GM23338 (cell line): ENCODE measurements around the gene TTC33. TPM values are rescaled to one million over a fixed set of nuclear protein-coding genes. Genes with fewer than 3 reads are reported as not detected.

ENCODE experiments used
- ATAC-seq: fragments of 200-7000 bp; cut with Tn5 transposase; 3 replicates; pipeline ENCODE4 v1.9.1; 2020
- DNase-seq: peaks from one replicate; pipeline ENCODE4 v3.0.0-alpha.2; 2015; ENCODE audit warnings: low spot score
- H2AFZ ChIP-seq: fragments of 200-600 bp; sonication (generic); 2 replicates; pipeline ENCODE4 v1.8.0; 2016; ENCODE audit warnings: antibody characterized with exemption, mild to moderate bottlenecking, moderate library complexity
- H3F3A ChIP-seq: fragments of 200-600 bp; sonication (generic); replicated peaks from 2 replicates; pipeline ENCODE4 v1.8.0; 2017; ENCODE audit warnings: antibody characterized with exemption, mixed run types, low read depth
- H3K27ac ChIP-seq: fragments of 200-600 bp; sonication (generic); 2 replicates; pipeline ENCODE4 v1.6.1; 2016; ENCODE audit warnings: low read depth
- H3K27me3 ChIP-seq: fragments of 200-600 bp; sonication (generic); 2 replicates; pipeline ENCODE4 v1.8.0; 2016; ENCODE audit warnings: mild to moderate bottlenecking, mixed run types, moderate library complexity; ENCODE audit not compliant: insufficient read depth
- H3K36me3 ChIP-seq: fragments of 200-600 bp; sonication (generic); 2 replicates; pipeline ENCODE4 v1.8.0; 2016; ENCODE audit warnings: mild to moderate bottlenecking; ENCODE audit not compliant: insufficient read depth
- H3K4me1 ChIP-seq: fragments of 200-600 bp; sonication (generic); 2 replicates; pipeline ENCODE4 v1.8.0; 2016; ENCODE audit warnings: mild to moderate bottlenecking, moderate library complexity; ENCODE audit not compliant: insufficient read depth
- H3K4me2 ChIP-seq: fragments of 200-600 bp; sonication (generic); 2 replicates; pipeline ENCODE4 v1.7.1; 2017; ENCODE audit warnings: mixed run types
- H3K4me3 ChIP-seq: fragments of 200-600 bp; sonication (generic); 2 replicates; pipeline ENCODE4 v1.6.1; 2016; ENCODE audit warnings: mixed run types
- H3K79me2 ChIP-seq: fragments of 200-600 bp; sonication (generic); replicated peaks from 2 replicates; pipeline ENCODE4 v1.8.0; 2017; ENCODE audit warnings: mild to moderate bottlenecking; ENCODE audit not compliant: insufficient read depth
- H3K9me2 ChIP-seq: fragments of 200-600 bp; sonication (generic); 2 replicates; pipeline ENCODE4 v1.8.0; 2017; ENCODE audit not compliant: insufficient read depth
- H4K20me1 ChIP-seq: fragments of 200-600 bp; sonication (generic); replicated peaks from 2 replicates; pipeline ENCODE4 v1.8.0; 2017; ENCODE audit warnings: mild to moderate bottlenecking; ENCODE audit not compliant: insufficient read depth
- H3K27ac Mint-ChIP-seq: 2 replicates; pipeline ENCODE4 v1.8.0; 2020; ENCODE audit warnings: inconsistent platforms, mild to moderate bottlenecking, moderate library complexity, mixed read lengths
- H3K27me3 Mint-ChIP-seq: 3 replicates; pipeline ENCODE4 v1.8.0; 2022; ENCODE audit warnings: low read depth, mild to moderate bottlenecking, moderate library complexity, mixed read lengths, inconsistent platforms; ENCODE audit not compliant: insufficient read depth, poor library complexity
- H3K36me3 Mint-ChIP-seq: 3 replicates; pipeline ENCODE4 v1.8.0; 2021; ENCODE audit warnings: low read depth, mild to moderate bottlenecking, inconsistent platforms, moderate library complexity, mixed read lengths
- H3K4me1 Mint-ChIP-seq: 3 replicates; pipeline ENCODE4 v1.8.0; 2020; ENCODE audit warnings: mild to moderate bottlenecking, inconsistent platforms, mixed read lengths
- H3K4me3 Mint-ChIP-seq: 3 replicates; pipeline ENCODE4 v1.8.0; 2021; ENCODE audit warnings: moderate library complexity, mild to moderate bottlenecking, inconsistent platforms, mixed read lengths
- H3K9me3 Mint-ChIP-seq: 3 replicates; pipeline ENCODE4 v1.8.0; 2020; ENCODE audit warnings: moderate library complexity, mild to moderate bottlenecking, inconsistent platforms, mixed read lengths
- CREB1 ChIP-seq: fragments of 250-450 bp; sonication (Bioruptor Pico); IDR thresholded peaks from 2 replicates; pipeline ENCODE4 v1.5.0; 2020; ENCODE audit warnings: low read depth, mild to moderate bottlenecking, moderate library complexity
- CTCF ChIP-seq, 2 experiments: fragments of 200-600 bp in 1 of 2; sonication (generic) in 1 of 2; conservative IDR thresholded peaks; 2 replicates each; pipeline versions ENCODE4 v1.5.1 to v1.6.1; 2016 to 2017; ENCODE audit warnings: antibody characterized with exemption in 2 of 2, low read depth in 2 of 2, mild to moderate bottlenecking in 2 of 2, moderate library complexity in 1 of 2
- ETS1 ChIP-seq: IDR thresholded peaks from 2 replicates; pipeline ENCODE4 v1.6.1; 2016; ENCODE audit warnings: antibody characterized with exemption
- EZH2 ChIP-seq: fragments of 200-600 bp; sonication (generic); IDR thresholded peaks from one replicate; pipeline ENCODE4 v1.8.0; 2017; ENCODE audit warnings: antibody characterized with exemption, mild to moderate bottlenecking, low read depth; ENCODE audit not compliant: unreplicated experiment
- EZH2phosphoT487 ChIP-seq: fragments of 200-600 bp; sonication (generic); IDR thresholded peaks from one replicate; pipeline ENCODE4 v1.8.1; 2018; ENCODE audit warnings: antibody characterized with exemption; ENCODE audit not compliant: unreplicated experiment
- NANOG ChIP-seq: IDR thresholded peaks from 2 replicates; pipeline ENCODE4 v1.6.1; 2016; ENCODE audit warnings: antibody characterized with exemption, borderline replicate concordance
- POLR2AphosphoS5 ChIP-seq: IDR thresholded peaks from 2 replicates; pipeline ENCODE4 v1.6.1; 2016; ENCODE audit warnings: antibody characterized with exemption, low read depth
- REST ChIP-seq: IDR thresholded peaks from one replicate; pipeline ENCODE4 v1.6.1; 2018; ENCODE audit warnings: antibody characterized with exemption; ENCODE audit not compliant: unreplicated experiment
- STAT1 ChIP-seq: IDR thresholded peaks from one replicate; pipeline ENCODE4 v1.6.1; 2016; ENCODE audit warnings: antibody characterized with exemption; ENCODE audit not compliant: unreplicated experiment
- ZNF114 ChIP-seq: fragments of 250-450 bp; sonication (Bioruptor Pico); IDR thresholded peaks from 2 replicates; pipeline ENCODE4 v1.5.0; 2020; ENCODE audit warnings: mild to moderate bottlenecking, moderate library complexity
- ZNF331 ChIP-seq: fragments of 250-450 bp; sonication (Bioruptor Pico); IDR thresholded peaks from 2 replicates; pipeline ENCODE4 v1.5.0; 2020; ENCODE audit warnings: low read depth, mild to moderate bottlenecking, moderate library complexity
- ZNF462 ChIP-seq: fragments of 250-450 bp; sonication (Bioruptor Pico); IDR thresholded peaks from 2 replicates; pipeline ENCODE4 v1.5.0; 2020; ENCODE audit warnings: mild to moderate bottlenecking, moderate library complexity
- polyA plus RNA-seq: library from polyadenylated mRNA; unstranded; fragments of >200 nt; fragmentation: Nextera tagmentation; extraction: Ambion mirVana; gene quantifications from 2 replicates; pipeline ENCODE4 v1.2.1, GENCODE V29; 2016
- total RNA-seq: library from RNA; depleted of rRNA; stranded (reverse); fragments of >200 nt; shearing (Covaris generic); gene quantifications from 2 replicates; pipeline ENCODE4 v1.2.3, GENCODE V29; 2014

The TTC33 gene
- total and polyA plus RNA-seq, 2 experiments from 2014 or later, result 4.1 to 11.5 TPM

GRCh38 chr5:40687321-40687720 lies 68.4 kb downstream of the TTC33 start (continued):
- TF ChIP-seq ZNF462 (CRISPR knock-in tag), result no peak
- TF ChIP-seq EZH2, result no peak
- TF ChIP-seq CREB1 (CRISPR knock-in tag), result no peak
- TF ChIP-seq STAT1, result no peak
- TF ChIP-seq REST, result no peak

GRCh38 chr5:40685976-40686486 lies 69.7 kb downstream of the TTC33 start:
- H3K27ac Mint-ChIP-seq, result no peak overlapping the region
- H3K4me3 ChIP-seq, result no peak overlapping the region
- H3K9me2 ChIP-seq, result no peaks in the 10 kb centered on the region
- H3K79me2 ChIP-seq, result no peaks in the 10 kb centered on the region
- H3K36me3 Mint-ChIP-seq, result no peaks in the 10 kb centered on the region
- H3K27me3 Mint-ChIP-seq, result peaks cover 26% of the 10 kb centered on the region
- H3K36me3 ChIP-seq, result no peaks in the 10 kb centered on the region
- peaks cover 10% of the 10 kb centered on the region; the same call in 2 of the 3 replicates for H3K4me1 Mint-ChIP-seq
- DNase-seq, result no peak
- no peak overlapping the region for H3K4me3 Mint-ChIP-seq
- no peak overlapping the region for H2AFZ ChIP-seq
- ATAC-seq, result no peak
- H3K9me3 Mint-ChIP-seq, result peaks cover 2% of the 10 kb centered on the region; the same call in 1 of the 3 replicates
- peaks cover 9% of the 10 kb centered on the region; the same call in 1 of the 2 replicates for H3K4me1 ChIP-seq
- peaks cover 27% of the 10 kb centered on the region for H3K27me3 ChIP-seq
- H3K27ac ChIP-seq, result no peak overlapping the region
- H3F3A ChIP-seq, result no peaks in the 10 kb centered on the region
- H4K20me1 ChIP-seq, result peaks cover 5% of the 10 kb centered on the region; the same call in 1 of the 2 replicates
- H3K4me2 ChIP-seq, result no peak overlapping the region
- TF ChIP-seq NANOG (no peak), CTCF (conservative IDR thresholded peaks at IDR 0.05; ENCODE audit: low read depth in 2 of 2) (no peak), EZH2 (no peak), POLR2AphosphoS5 (no peak), ETS1 (no peak), ZNF114 (CRISPR knock-in tag) (no peak), EZH2phosphoT487 (no peak), ZNF331 (CRISPR knock-in tag) (no peak), CREB1 (CRISPR knock-in tag) (no peak)
